Activated naive CD8-positive, alpha-beta T cell treated with anti-CD3 and anti-CD28 coated beads, Interleukin-2, amount 50 U/mL, for 16 hours (primary cell): ENCODE results near the gene NR2F1.

Experiments
- DNase-seq: peaks from one replicate; pipeline ENCODE4 v3.0.0-alpha.2; 2020; ENCODE audit warnings: low read depth, low spot score

The NR2F1 gene

GRCh38 chr5:93577854-93578812 lies 4.9 kb upstream of the NR2F1 start:
- DNase-seq = no peak

GRCh38 chr5:93578813-93579691 lies 4.0 kb upstream of the NR2F1 start:
- no peak for DNase-seq

GRCh38 chr5:93579692-93580062 lies 3.3 kb upstream of the NR2F1 start:
- DNase-seq = no peak

- no peak for DNase-seq
Measured at GRCh38 chr5:93580063-93580926, 2.7 kb upstream of the NR2F1 start.

GRCh38 chr5:93580927-93581445 lies 2.0 kb upstream of the NR2F1 start, which contains the start of gene NR2F1-AS1:
TSS of gene NR2F1-AS1 (minus strand) at chr5:93581219.
- no peak for DNase-seq

GRCh38 chr5:93582167-93582462 lies 907 bp upstream of the NR2F1 start:
- DNase-seq = no peak

GRCh38 chr5:93583439-93583767 lies 381 bp downstream of the NR2F1 start:
- no peak for DNase-seq

- no peak for DNase-seq
Measured at GRCh38 chr5:93583768-93584595, 960 bp downstream of the NR2F1 start.

- DNase-seq = no peak
Measured at GRCh38 chr5:93584596-93585040, 1.6 kb downstream of the NR2F1 start.

- no peak for DNase-seq
Measured at GRCh38 chr5:93585041-93585766, 2.2 kb downstream of the NR2F1 start.

- DNase-seq = no peak
Measured at GRCh38 chr5:93585767-93586385, 2.9 kb downstream of the NR2F1 start.

GRCh38 chr5:93586736-93587596 lies 3.9 kb downstream of the NR2F1 start:
- DNase-seq = no peak

GRCh38 chr5:93587597-93588351 lies 4.8 kb downstream of the NR2F1 start:
- DNase-seq = no peak

- DNase-seq = no peak
Measured at GRCh38 chr5:93588352-93589151, 5.5 kb downstream of the NR2F1 start.

GRCh38 chr5:93589152-93589828 lies 6.3 kb downstream of the NR2F1 start:
- no peak for DNase-seq

- DNase-seq = no peak
Measured at GRCh38 chr5:93589829-93590215, 6.8 kb downstream of the NR2F1 start.
